EL (cell line): ENCODE data around the gene SOAT1.
A peak's percentile ranks its signal among the peaks of the same experiment; 100 is the strongest.
"Not testable (repeated sequence)": the region's sequence is repeated elsewhere in the genome, so short reads cannot be mapped to it uniquely, and the experiment has no call there.

ENCODE experiments used
- DNase-seq: peaks from one replicate; pipeline ENCODE4 v3.0.0-alpha.2; 2016

Gene SOAT1

GRCh38 chr1:179365342-179366092 lies 71.9 kb downstream of the SOAT1 start, which contains the start of gene AXDND1:
TSS of gene AXDND1 (plus strand) at chr1:179365971. CDS start at chr1:179366510, 539 bp downstream.
- DNase-seq: peak; percentile 83

- DNase-seq: no peak
Measured at GRCh38 chr1:179366093-179366800, 72.7 kb downstream of the SOAT1 start.

GRCh38 chr1:179369751-179370341 lies 76.2 kb downstream of the SOAT1 start:
- DNase-seq: peak; percentile 67

- DNase-seq: no peak
Measured at GRCh38 chr1:179372160-179372559, 78.6 kb downstream of the SOAT1 start.

- no peak for DNase-seq
Measured at GRCh38 chr1:179376223-179376622, 82.6 kb downstream of the SOAT1 start.

GRCh38 chr1:179380299-179380698 lies 86.7 kb downstream of the SOAT1 start:
- peak; percentile 25 for DNase-seq

GRCh38 chr1:179384027-179384426 lies 90.4 kb downstream of the SOAT1 start:
- DNase-seq: no peak

GRCh38 chr1:179385510-179385909 lies 91.9 kb downstream of the SOAT1 start:
- no peak for DNase-seq

GRCh38 chr1:179393721-179394120 lies 100.1 kb downstream of the SOAT1 start:
- DNase-seq: no peak

- not testable (repeated sequence) for DNase-seq
Measured at GRCh38 chr1:179399399-179399798, 105.8 kb downstream of the SOAT1 start.
